Trophoblast cell (in vitro differentiated cells and primary cell): ENCODE data around the gene CSGALNACT2.

Experiments used
- DNase-seq, 2 donors: peaks; one replicate each; pipeline ENCODE4 v3.0.0-alpha.2; 2016
- H2AFZ ChIP-seq: 2 replicates; pipeline ENCODE4 v1.6.1; 2013; ENCODE audit warnings: low read length, moderate library complexity, mild to moderate bottlenecking; ENCODE audit not compliant: insufficient read depth, poor library complexity
- H2AK5ac ChIP-seq: 2 replicates; pipeline ENCODE4 v1.6.1; 2013; ENCODE audit warnings: mild to moderate bottlenecking, low read length
- H2BK120ac ChIP-seq: 2 replicates; pipeline ENCODE4 v1.6.1; 2013; ENCODE audit warnings: low read length, mild to moderate bottlenecking, moderate library complexity; ENCODE audit not compliant: insufficient read depth, poor library complexity
- H2BK12ac ChIP-seq: 2 replicates; pipeline ENCODE4 v1.6.1; 2013; ENCODE audit warnings: mild to moderate bottlenecking, low read length, moderate library complexity
- H2BK5ac ChIP-seq: 2 replicates; pipeline ENCODE4 v1.6.1; 2013; ENCODE audit warnings: low read length, low read depth, moderate library complexity, mild to moderate bottlenecking; ENCODE audit not compliant: poor library complexity
- H3K14ac ChIP-seq: 2 replicates; pipeline ENCODE4 v1.6.1; 2013; ENCODE audit warnings: mild to moderate bottlenecking, low read length
- H3K18ac ChIP-seq: 2 replicates; pipeline ENCODE4 v1.6.1; 2013; ENCODE audit warnings: mild to moderate bottlenecking, low read length
- H3K23ac ChIP-seq: 2 replicates; pipeline ENCODE4 v1.6.1; 2013; ENCODE audit warnings: low read length
- H3K27ac ChIP-seq: 2 replicates; pipeline ENCODE4 v1.5.1; 2013; ENCODE audit warnings: low read depth, mild to moderate bottlenecking, inconsistent platforms, low read length, moderate library complexity
- H3K27me3 ChIP-seq: 2 replicates; pipeline ENCODE4 v1.6.1; 2013; ENCODE audit warnings: inconsistent platforms, mild to moderate bottlenecking, low read length, moderate library complexity; ENCODE audit not compliant: insufficient read depth
- H3K36me3 ChIP-seq, 2 experiments: 1 replicate in 1 of 2; 2 replicates in 1 of 2; pipeline ENCODE4 v1.6.1; 2013; ENCODE audit warnings: low read length in 2 of 2, mild to moderate bottlenecking in 2 of 2, moderate library complexity in 1 of 2; ENCODE audit not compliant: insufficient read depth in 2 of 2, control insufficient read depth in 1 of 2
- H3K4ac ChIP-seq: 2 replicates; pipeline ENCODE4 v1.6.1; 2013; ENCODE audit warnings: low read depth, mild to moderate bottlenecking, low read length, moderate library complexity
- H3K4me1 ChIP-seq, 2 experiments: 1 replicate in 1 of 2; 2 replicates in 1 of 2; pipeline ENCODE4 v1.6.1; 2013; ENCODE audit warnings: low read length in 2 of 2, mild to moderate bottlenecking in 2 of 2, moderate library complexity in 1 of 2; ENCODE audit not compliant: insufficient read depth in 2 of 2, control insufficient read depth in 1 of 2
- H3K4me2 ChIP-seq: 2 replicates; pipeline ENCODE4 v1.6.1; 2013; ENCODE audit warnings: inconsistent platforms, mild to moderate bottlenecking, low read length, moderate library complexity
- H3K4me3 ChIP-seq: 2 replicates; pipeline ENCODE4 v1.5.1; 2013; ENCODE audit warnings: mild to moderate bottlenecking, low read depth, low read length, inconsistent platforms
- H3K79me1 ChIP-seq: one replicate; pipeline ENCODE4 v1.6.1; 2013; ENCODE audit warnings: low read length
- H3K79me2 ChIP-seq: 2 replicates; pipeline ENCODE4 v1.6.1; 2013; ENCODE audit warnings: low read length, mild to moderate bottlenecking; ENCODE audit not compliant: control insufficient read depth, insufficient read depth, poor library complexity
- H3K9ac ChIP-seq: 2 replicates; pipeline ENCODE4 v1.6.1; 2013; ENCODE audit warnings: mild to moderate bottlenecking, low read length
- H3K9me3 ChIP-seq: 2 replicates; pipeline ENCODE4 v1.6.1; 2013; ENCODE audit warnings: low read depth, mild to moderate bottlenecking, control low read depth, inconsistent platforms, low read length; ENCODE audit not compliant: insufficient read depth
- H4K12ac ChIP-seq: 2 replicates; pipeline ENCODE4 v1.6.1; 2013; ENCODE audit warnings: low read depth, mild to moderate bottlenecking, low read length, moderate library complexity
- H4K8ac ChIP-seq: 2 replicates; pipeline ENCODE4 v1.6.1; 2013; ENCODE audit warnings: low read depth, mild to moderate bottlenecking, low read length, moderate library complexity
- H4K91ac ChIP-seq: one replicate; pipeline ENCODE4 v1.6.1; 2013; ENCODE audit warnings: low read depth, mild to moderate bottlenecking, low read length, moderate library complexity
- WGBS: extraction: QIAGEN DNeasy Blood & Tissue Kit; methylation state at CpG from one replicate; pipeline ENCODE4 v1.1.7; 2013; ENCODE audit warnings: missing lambda C conversion rate; ENCODE audit not compliant: insufficient read length, insufficient coverage; ENCODE audit errors: extremely low coverage; 5-methylcytosine and 5-hydroxymethylcytosine counted together

The CSGALNACT2 gene

GRCh38 chr10:43228783-43229207 is 90.5 kb downstream of the CSGALNACT2 start:
- Histone ChIP-seq H2AK5ac (no peak overlapping the region), H4K91ac (no peak overlapping the region), H3K4me3 (no peak overlapping the region), H3K79me1 (no peaks in the 10 kb centered on the region), H2BK5ac (no peak overlapping the region), H3K79me2 (no peaks in the 10 kb centered on the region), H3K36me3 (no peaks in the 10 kb centered on the region), H2BK12ac (no peak overlapping the region), H3K9me3 (peaks cover 10% of the 10 kb centered on the region), H3K18ac (no peak overlapping the region), H3K23ac (no peak overlapping the region), H3K4me2 (peak overlapping the region; percentile 64), H3K9ac (no peak overlapping the region), H3K27me3 (peaks cover 30% of the 10 kb centered on the region), H2AFZ (no peak overlapping the region), H3K4ac (no peak overlapping the region), H2BK120ac (no peak overlapping the region), H3K14ac (no peak overlapping the region), H3K4me1 (peaks cover 0 to 4% of the 10 kb centered on the region in 2 experiments), H4K8ac (no peak overlapping the region), H4K12ac (no peak overlapping the region), H3K27ac (no peak overlapping the region)
- DNase-seq = no peak
- no CpG with 5 or more reads among the region's 23 CpGs for WGBS

- H3K14ac ChIP-seq = no peak overlapping the region
- no peak overlapping the region for H3K27ac ChIP-seq
- H3K27me3 ChIP-seq = peaks cover 30% of the 10 kb centered on the region
- no peak overlapping the region for H2AK5ac ChIP-seq
- H4K8ac ChIP-seq = no peak overlapping the region
- H3K79me2 ChIP-seq = no peaks in the 10 kb centered on the region
- no CpG with 5 or more reads among the region's 99 CpGs for WGBS
- H3K9ac ChIP-seq = no peak overlapping the region
- H3K9me3 ChIP-seq = peaks cover 10% of the 10 kb centered on the region
- no peak overlapping the region for H3K18ac ChIP-seq
- H2AFZ ChIP-seq = peak overlapping the region; percentile 13
- no peak overlapping the region for H4K91ac ChIP-seq
- H3K79me1 ChIP-seq = no peaks in the 10 kb centered on the region
- no peak overlapping the region for H3K4ac ChIP-seq
- H3K4me2 ChIP-seq = peak overlapping the region; percentile 64
- no peak overlapping the region for H2BK12ac ChIP-seq
- H2BK120ac ChIP-seq = no peak overlapping the region
- H2BK5ac ChIP-seq = no peak overlapping the region
- no peak overlapping the region for H4K12ac ChIP-seq
- H3K4me3 ChIP-seq = peak overlapping the region; percentile 57
- peaks cover 0 to 4% of the 10 kb centered on the region in 2 experiments for H3K4me1 ChIP-seq
- peak in 1 of 2 donors; percentile 14 for DNase-seq
- no peaks in the 10 kb centered on the region for H3K36me3 ChIP-seq
- H3K23ac ChIP-seq = no peak overlapping the region
Measured at GRCh38 chr10:43229208-43230061, 91.2 kb downstream of the CSGALNACT2 start.

GRCh38 chr10:43230101-43230908 is 92.1 kb downstream of the CSGALNACT2 start:
- H3K18ac ChIP-seq = no peak overlapping the region
- no peak overlapping the region for H3K14ac ChIP-seq
- no peak overlapping the region for H4K12ac ChIP-seq
- no peaks in the 10 kb centered on the region for H3K36me3 ChIP-seq
- H2AK5ac ChIP-seq = no peak overlapping the region
- peaks cover 10% of the 10 kb centered on the region for H3K9me3 ChIP-seq
- H3K27me3 ChIP-seq = peaks cover 30% of the 10 kb centered on the region
- H3K4ac ChIP-seq = no peak overlapping the region
- H4K91ac ChIP-seq = no peak overlapping the region
- H3K23ac ChIP-seq = no peak overlapping the region
- no peak overlapping the region for H2BK120ac ChIP-seq
- H3K4me3 ChIP-seq = peak overlapping the region; percentile 57
- peaks cover 0 to 4% of the 10 kb centered on the region in 2 experiments for H3K4me1 ChIP-seq
- H3K27ac ChIP-seq = no peak overlapping the region
- DNase-seq = no peak
- H2BK5ac ChIP-seq = no peak overlapping the region
- H2AFZ ChIP-seq = no peak overlapping the region
- no peaks in the 10 kb centered on the region for H3K79me2 ChIP-seq
- WGBS = no CpG with 5 or more reads among the region's 35 CpGs
- no peaks in the 10 kb centered on the region for H3K79me1 ChIP-seq
- H3K4me2 ChIP-seq = peak overlapping the region; percentile 64
- no peak overlapping the region for H4K8ac ChIP-seq
- no peak overlapping the region for H3K9ac ChIP-seq
- H2BK12ac ChIP-seq = no peak overlapping the region

GRCh38 chr10:43230909-43231522 is 92.8 kb downstream of the CSGALNACT2 start:
- Histone ChIP-seq H3K9ac (no peak overlapping the region), H3K4ac (no peak overlapping the region), H3K79me2 (no peaks in the 10 kb centered on the region)

More at GRCh38 chr10:43230909-43231522, 92.8 kb downstream of the CSGALNACT2 start:
- Histone ChIP-seq H3K14ac (no peak overlapping the region), H2BK12ac (no peak overlapping the region), H3K18ac (no peak overlapping the region), H3K79me1 (no peaks in the 10 kb centered on the region), H3K4me3 (no peak overlapping the region), H3K9me3 (peaks cover 10% of the 10 kb centered on the region), H4K12ac (no peak overlapping the region), H3K4me1 (peaks cover 0 to 4% of the 10 kb centered on the region in 2 experiments), H2AFZ (no peak overlapping the region), H3K27ac (no peak overlapping the region), H4K91ac (no peak overlapping the region), H3K23ac (no peak overlapping the region), H4K8ac (no peak overlapping the region), H3K4me2 (no peak overlapping the region), H2AK5ac (no peak overlapping the region), H2BK120ac (no peak overlapping the region), H2BK5ac (no peak overlapping the region), H3K27me3 (peaks cover 30% of the 10 kb centered on the region), H3K36me3 (no peaks in the 10 kb centered on the region)
- DNase-seq = no peak
- no CpG with 5 or more reads among the region's 8 CpGs for WGBS
